CD4-positive, alpha-beta T cell treated with Interferon gamma for 1 hour (primary cell): ENCODE data around the gene FTO.

ENCODE experiments used
- DNase-seq: peaks from one replicate; pipeline ENCODE4 v3.0.0-alpha.2; 2020

FTO gene

DNA sequence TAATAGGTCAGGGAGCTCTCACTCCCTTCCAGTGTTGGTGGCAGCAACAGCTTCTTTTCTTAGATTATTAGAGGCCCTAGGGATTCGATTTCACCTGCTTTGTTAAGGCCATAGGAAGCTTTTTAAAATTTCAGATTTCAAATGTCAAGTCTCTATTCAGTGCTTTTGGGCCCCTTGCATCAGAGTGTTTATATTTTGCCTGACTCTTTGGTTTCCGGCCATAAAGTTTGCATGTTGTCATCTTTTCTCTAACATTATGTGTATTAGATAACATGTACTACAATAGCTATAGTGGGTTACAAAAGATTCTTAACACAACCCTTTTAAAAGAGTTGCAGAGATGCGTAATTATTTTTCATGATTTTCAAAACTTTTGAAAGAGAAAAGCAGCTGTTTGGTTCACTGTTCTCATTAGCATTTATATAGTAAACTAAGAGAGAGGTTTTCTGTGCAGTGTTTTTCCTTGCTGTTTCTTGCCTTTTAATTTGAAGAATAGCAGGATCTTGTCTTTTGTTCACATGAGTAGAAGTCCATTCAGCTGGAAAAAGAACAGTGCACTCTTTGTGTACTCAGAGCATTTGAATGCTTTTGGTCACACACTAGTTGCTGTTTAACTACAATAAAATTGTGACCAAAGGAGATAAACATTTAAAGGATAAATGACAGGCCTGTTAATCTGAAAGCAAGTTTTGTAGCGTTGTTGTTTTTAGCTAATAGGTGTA, 52.5 kb downstream of the FTO start:
- no peak for DNase-seq

- DNase-seq = no peak
Observed at GRCh38 chr16:53757971-53758609, 54.1 kb downstream of the FTO start.

GRCh38 chr16:53761962-53762703, 58.2 kb downstream of the FTO start:
- DNase-seq = no peak

DNA sequence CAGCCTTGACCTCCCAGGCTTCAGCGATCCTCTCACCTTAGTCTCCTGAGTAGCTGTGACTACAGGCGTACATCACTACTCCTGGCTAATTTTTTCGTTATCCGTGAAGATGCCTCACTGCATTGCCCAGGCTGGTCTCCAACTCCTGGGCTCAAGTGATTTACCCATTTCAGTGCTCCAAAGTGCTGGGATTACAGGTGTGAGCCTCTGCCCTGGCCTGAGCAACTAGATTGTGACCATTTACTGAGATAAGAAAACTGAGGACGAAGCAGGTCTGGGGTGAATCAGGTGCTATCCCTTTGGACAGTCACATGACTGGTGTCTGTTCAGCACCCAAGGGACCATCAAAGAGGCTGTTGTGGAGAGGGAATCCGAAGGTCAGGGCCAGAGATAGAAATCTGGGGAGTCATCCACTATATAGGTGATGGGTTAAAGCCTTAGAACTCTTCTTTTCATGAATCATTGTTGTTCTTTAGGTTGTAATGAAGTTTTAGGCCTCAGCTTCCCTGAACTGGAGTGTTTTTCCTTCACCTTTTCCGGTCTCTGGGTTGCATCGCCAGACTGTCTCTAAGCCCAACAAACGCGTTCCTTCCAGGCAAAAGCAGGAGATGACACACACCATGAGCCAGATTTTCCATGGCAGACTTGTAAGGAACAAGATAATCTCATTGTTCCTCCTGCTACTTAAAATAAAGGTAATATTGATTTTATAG, 62.5 kb downstream of the FTO start:
- no peak for DNase-seq

DNA sequence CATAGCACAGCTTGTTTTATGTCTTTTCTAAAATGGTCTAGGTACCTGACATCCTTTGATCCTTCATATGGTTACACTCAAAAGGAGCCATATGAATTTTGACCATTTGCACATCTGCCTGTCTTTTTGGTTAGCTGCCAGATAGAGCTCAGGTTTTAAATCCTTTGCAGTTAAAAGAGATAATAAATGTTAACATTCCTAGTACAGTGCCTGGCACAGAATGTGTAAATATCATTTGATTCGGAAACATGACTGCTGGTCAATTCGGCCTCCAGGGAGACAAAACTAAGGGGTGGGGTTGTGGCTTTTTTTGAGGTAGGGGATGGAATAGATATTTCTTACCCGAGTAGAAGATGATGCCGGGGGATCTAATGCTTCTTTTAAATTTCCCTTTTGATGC, 64.2 kb downstream of the FTO start:
- no peak for DNase-seq

GRCh38 chr16:53768593-53768992, 64.6 kb downstream of the FTO start:
- DNase-seq = no peak

DNA sequence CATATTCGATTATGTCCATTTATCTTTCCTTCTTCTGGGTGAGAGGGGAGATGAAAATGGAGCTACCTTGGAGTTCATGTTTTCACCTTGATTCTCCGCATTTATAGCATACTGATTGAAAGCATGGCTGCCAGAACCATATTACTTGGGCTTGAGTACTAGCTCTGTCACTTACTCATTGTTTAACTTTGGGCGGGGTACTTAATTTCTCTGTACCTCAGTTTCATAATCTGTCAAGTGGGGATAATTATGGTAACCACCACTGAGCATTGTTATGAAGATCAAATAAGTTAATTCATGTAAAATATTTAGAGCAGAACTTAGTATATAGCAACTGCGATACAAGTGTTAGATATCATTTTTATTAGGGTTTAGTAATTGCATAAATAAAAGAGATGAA, 65.2 kb downstream of the FTO start:
- DNase-seq = no peak

DNA sequence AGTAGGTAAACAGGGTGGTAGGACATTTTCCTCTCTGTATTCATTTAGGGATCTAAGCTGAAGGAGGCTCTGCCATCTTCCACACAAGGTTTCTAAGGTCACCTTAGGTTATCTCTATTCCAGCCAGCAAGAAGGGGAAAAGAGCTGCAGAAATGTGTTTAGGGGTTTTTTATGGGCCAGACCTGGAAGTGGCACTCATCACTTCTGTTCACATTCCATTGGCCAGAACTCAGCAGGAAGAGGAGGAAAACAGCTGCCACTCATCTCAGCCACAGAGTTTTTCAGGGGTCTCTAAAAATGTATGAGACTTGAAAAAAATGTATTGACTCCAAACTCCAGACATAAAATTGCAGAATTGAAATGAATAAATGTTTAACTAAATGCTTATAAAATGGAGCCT, 65.8 kb downstream of the FTO start:
- DNase-seq = no peak

- no peak for DNase-seq
Observed at GRCh38 chr16:53770641-53771040, 66.7 kb downstream of the FTO start.

DNA sequence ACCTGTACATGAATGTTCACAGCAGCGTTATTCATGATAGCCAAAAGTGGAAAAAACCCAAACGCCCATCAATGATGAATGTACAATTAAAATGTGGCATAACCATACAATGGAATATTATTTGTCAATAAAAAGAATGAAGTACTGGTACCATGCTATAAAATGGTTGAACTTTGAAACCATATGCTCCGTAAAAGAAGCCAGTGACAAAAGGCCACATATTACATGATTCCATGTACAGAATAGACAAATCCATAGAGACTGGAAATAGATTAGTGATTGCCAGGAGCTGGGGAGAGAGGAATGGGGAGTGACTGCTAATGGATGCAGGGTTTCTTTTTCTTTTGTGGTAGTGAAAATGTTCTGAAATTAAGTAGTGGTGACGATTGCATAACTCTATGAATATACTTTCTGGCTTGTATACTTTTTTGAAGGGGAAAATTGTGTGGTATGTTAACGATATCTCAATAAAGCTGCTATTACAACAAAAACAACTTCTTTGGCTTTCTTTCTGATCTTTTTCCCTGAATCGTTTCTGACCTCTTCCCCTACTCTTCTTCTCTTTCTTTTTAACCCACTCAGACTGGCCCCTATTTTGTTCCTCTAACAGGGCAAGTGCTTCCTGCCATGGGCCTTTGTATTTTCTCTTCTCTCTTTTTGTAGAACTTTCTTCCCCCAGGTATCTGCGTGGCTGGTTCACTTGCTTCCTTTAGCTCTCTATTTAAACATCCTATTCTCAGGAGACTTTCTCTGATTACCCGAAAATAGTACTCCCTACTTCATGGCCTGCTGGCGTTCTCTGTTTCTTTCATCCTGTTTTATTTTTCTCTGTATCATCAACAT, 67.9 kb downstream of the FTO start:
- DNase-seq = no peak

DNA sequence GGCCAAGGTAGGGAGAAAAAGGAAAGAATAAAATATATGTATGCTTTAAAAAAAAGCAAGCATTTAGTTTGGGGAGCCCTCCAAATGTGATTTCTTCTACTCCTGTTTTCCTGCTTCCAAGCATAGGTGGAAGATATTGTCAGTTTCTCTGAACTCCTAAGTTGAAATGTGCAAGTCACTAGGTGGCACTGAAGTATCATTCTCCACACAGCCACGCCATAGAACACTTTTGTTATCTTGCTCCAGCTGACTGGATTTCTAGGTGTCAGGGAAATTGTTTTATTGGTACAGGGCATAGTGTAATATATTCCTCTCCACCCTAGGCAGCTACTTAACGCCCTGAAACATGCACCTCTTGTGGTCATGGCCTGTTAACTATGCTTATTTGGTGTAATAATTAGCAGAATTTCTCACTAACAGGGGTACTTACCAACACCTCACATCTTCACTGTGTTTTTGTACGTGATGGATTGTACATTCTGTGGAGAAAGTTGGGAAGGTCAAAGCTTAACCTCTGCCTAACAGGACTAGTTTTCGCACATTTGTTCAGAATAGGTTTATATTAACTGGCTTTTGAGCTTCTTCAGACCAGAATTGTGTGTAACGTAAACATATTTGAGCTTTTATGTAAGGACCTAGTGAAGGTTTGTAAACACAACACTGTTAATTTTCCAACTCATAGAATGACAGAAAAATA, 69.3 kb downstream of the FTO start:
- DNase-seq = no peak

DNA sequence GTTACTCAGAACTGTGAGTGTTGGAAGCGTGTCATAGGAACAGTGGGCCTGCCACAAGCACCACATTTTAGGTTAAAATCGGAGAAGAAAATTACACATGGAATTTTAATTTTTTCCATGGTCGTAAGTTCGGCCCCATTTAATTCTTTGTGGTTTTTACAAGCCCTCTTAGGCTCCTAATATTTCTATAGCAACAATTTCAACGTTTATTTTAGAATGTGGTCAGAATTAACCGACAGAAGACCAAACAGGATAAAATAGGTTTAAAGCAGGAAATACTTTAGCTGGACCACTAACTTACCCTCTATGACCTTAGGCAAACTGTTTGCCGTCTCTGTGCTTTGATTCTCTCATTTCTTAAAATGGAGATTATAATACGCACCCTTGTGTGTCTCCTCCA, 69.9 kb downstream of the FTO start:
- DNase-seq = no peak

GRCh38 chr16:53775106-53775820, 71.3 kb downstream of the FTO start:
- DNase-seq = no peak

GRCh38 chr16:53775821-53776431, 72.0 kb downstream of the FTO start:
- no peak for DNase-seq

GRCh38 chr16:53779186-53779585, 75.2 kb downstream of the FTO start:
- DNase-seq = no peak

DNA sequence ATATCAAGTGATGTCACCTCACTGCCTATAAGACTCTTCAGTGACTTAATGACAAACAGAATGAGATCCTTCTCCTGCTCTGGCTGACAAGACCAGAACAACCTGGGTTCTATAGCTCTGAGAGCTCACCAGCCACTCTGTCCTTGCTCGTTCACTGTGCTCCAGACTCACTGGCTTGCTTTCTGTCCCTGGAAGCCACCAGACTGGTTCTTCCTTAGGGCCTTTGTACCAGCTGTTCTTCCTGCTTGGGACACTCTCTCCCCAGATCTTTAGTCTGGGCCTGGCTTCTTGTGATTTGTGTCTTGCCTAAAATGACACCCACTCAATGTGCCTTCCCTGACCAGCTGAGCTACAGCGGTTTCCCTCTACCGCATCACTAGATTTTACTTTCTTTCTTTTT, 76.1 kb downstream of the FTO start:
- no peak for DNase-seq

DNA sequence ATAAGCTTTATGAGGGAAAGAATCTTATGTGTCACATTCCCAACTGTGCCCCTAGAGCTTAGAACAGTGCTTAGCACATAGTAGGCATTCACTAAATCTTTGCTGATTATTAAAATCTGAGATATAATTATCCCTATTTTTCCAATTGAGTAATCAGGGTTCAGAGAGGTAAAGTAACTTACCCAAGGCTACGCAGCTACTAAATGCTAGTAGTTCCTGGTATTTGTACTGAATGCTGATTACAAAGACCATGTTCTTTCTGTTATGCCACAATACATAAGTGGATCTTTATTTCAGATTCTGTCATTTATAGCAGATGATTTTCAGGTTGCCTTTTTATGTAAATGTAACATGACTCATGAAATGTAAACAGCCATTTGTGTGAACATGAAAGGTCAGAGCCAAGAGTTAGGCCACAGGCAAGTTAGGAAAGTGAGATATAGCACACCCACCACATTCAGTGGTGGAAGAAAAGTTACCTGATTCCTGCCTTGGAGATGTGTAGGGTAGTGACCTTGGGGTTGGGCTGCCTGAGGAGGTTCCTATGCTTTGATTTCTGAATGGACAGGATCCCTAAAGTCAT, 77.2 kb downstream of the FTO start:
- no peak for DNase-seq

DNA sequence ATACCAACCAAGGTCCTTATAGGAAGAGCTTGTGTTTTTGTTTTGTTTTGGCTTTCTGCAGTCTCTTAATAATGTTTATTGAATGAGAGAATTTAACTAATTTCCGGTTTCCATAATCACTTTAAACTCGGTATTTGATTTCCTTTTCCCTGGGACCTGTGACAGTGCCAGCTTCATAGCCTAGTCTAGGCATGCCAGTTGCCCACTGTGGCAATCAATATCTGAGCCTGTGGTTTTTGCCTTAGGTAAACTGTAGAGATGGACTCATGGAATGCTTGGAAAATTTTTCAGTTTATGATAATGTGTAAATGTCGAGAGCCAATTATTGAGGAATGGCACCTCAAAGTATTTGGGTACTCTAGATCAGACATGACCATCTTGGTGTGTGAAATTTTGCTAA, 78.2 kb downstream of the FTO start:
- DNase-seq = no peak

GRCh38 chr16:53784291-53784690, 80.3 kb downstream of the FTO start:
- no peak for DNase-seq

DNA sequence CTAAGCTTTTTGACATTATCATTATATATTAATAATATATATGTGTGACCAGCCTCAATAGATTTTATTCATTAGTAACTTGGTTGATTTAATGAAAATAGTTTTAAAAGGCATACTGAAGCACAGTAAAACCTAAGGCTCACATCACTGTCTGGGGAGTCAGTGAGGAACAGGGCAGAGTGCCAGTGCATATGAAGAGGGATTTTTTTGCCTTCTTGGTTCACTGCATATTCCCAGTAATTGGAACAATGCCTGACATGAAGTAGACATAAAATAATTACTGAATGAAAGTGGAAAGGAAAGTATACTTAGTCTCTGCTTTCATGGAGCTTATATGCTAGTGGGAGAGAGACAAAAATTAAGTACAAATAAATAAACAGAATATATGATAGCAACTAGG, 81.1 kb downstream of the FTO start:
- DNase-seq = no peak
